Colon (tissue), 2 donors: ENCODE data around the gene SULT6B1.
"Not testable (repeated sequence)": the region's sequence is repeated elsewhere in the genome, so short reads cannot be mapped to it uniquely, and the experiment has no call there.

Experiments
- FAIRE-seq: peaks from 2 replicates; lab custom pipeline; 2012; peaks lifted over from hg19 to GRCh38; lab: Jason Lieb, UNC
- donor health status: control.
- donor health status: control.

The SULT6B1 gene

DNA sequence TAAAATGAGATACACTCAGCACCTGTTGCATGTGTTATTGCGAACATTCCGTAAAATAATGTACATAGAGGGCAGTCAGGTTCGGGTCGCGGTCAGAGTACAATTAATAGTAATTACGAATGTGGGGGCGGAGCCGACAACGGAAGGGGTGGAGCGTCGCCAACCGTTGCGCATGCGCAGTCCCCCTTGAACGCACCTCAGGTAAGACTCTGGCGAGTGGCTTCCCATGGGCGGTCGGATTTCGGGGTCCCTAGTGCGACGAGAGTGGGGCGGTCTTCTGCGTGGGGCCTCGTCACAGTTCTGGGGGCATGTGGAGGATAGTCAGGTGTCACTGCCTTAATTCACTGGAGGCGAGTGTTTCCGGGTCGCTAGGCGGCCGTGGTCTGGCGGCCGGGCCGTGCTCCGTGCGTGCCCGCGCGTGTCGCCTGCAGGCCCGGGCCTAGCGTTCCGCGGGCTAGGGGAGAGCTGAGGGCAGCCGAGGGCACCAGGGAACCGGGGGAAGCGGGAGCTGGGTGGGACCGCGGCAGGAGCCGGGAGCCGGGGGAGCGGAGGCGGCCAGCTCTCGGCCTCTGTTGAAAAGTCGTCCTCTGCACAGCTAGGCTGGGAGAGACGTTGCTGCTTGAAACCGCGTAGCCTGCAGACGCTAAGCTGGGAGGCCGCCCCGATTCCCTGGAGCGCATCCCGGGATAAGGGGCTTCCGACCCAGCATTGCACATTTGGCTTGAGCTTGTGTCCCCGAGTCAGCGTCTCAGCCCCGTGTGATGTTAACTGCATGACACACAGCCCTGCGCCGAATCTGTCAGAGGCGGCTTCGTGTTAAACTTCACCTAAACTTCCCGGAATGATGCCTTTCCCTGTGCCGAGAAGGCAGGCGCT, 8.1 kb upstream of the SULT6B1 start, which contains the start of gene CEBPZOS:
Gene CEBPZOS, plus strand, starts transcription at position 177 of the 876 bp plus-strand sequence. CDS start 3,209 bp downstream, outside the sequence.
- no peak for FAIRE-seq

DNA sequence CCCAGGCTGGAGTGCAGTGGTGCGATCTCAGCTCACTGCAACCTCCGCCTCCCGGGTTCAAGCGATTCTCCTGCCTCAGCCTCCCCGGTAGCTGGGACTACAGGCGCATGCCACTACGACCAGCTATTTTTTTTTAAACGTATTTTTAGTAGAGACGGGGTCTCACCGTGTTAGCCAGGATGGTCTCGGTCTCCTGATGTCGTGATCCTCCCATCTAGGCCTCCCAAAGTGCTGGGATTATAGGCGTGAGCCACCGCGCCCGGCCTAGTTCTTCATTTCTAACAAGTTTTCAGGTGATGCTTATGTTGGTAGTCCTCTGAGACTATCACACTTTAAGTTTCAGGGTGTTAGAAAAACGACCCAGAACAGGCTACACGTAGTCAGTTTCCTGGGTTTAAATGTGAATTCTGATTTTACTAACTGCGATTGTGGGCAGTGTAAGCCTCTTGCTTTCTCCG, 7.4 kb upstream of the SULT6B1 start:
- FAIRE-seq = not testable (repeated sequence)

- no peak for FAIRE-seq
Measured at GRCh38 chr2:37192551-37192950, 4.1 kb upstream of the SULT6B1 start.

DNA sequence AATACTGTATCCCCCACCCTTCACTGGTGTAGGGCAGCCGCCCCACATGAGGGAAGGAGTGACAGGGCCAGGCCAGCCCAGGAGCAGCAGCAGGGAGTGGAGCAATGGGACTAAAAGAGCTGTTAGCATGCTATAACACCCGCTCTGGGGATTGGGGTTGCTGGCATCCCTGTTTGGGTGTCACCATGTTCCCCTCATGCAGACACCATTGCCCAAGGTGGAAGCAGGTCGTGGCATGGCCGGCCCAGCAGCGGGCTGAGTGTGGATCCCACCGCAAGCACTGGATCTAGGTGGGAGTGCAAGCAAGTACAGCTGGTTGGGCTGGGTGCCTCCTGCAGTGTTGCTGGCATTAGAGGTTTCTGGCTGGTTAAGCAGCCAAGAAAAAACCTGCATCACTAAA, 3.3 kb upstream of the SULT6B1 start:
- FAIRE-seq = no peak

GRCh38 chr2:37191253-37191652, 2.8 kb upstream of the SULT6B1 start:
- FAIRE-seq = no peak

DNA sequence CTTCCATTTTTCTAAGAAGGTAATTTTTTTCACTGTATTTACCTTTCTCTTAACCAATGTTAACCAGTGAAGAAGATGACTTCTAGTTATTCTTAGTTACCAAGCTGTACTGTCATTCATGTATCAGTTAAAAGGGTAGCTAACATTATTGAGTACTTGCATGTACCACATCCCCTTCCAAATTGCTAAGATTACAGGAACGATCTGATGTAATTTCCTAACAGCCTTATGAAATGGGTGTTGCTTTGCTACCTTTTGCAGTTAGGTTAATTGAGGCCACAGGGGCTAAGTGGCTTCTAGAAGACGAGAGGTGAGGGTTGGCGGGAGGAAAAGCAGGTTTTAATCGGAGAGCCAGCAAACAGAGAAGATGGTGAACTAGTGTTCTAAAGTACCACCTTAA, 1.8 kb upstream of the SULT6B1 start:
- FAIRE-seq = no peak

- FAIRE-seq = no peak
Measured at GRCh38 chr2:37189452-37190153, 1.1 kb upstream of the SULT6B1 start.

GRCh38 chr2:37181726-37182684, 6.5 kb downstream of the SULT6B1 start:
- FAIRE-seq = no peak

DNA sequence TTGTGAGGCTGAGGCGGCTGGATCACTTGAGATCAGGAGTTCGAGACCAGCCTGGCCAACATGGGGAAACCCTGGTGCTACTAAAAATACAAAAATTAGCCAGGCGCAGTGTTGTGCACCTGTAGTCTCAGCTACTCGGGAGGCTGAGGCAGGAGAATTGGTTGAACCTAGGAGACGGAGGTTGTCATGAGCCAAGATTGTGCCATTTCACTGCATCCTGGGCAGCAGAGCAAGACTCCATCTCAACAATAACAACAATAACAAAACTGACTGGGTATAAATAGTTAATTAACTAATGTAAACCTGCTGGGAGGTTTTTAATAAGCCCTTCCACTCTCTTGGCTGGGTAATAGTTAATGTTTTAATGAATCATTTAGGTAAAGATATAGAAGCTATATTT, 7.8 kb downstream of the SULT6B1 start:
- no peak for FAIRE-seq

GRCh38 chr2:37180006-37180639, 8.3 kb downstream of the SULT6B1 start:
- FAIRE-seq = no peak

DNA sequence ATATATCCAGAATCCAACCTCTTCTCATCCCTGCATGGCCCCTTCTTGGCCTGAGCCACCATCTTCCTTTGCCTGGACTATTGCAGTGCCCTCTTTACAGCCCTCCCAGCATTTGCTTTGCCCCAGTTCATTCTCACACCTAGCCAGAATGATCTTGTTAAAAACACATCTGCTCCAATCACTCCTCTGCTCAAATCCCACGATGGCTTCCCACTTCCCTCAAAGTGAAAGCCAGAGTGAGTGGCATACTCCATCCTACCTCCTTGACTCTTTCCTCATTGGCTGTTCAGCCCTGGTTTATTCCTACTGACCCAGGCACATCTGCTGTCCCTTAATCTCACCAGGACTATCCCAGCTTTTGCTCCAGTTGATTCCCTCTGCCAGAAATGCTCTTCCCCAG, 14.7 kb downstream of the SULT6B1 start:
- no peak for FAIRE-seq

- no peak for FAIRE-seq
Measured at GRCh38 chr2:37171624-37171950, 16.9 kb downstream of the SULT6B1 start.

DNA sequence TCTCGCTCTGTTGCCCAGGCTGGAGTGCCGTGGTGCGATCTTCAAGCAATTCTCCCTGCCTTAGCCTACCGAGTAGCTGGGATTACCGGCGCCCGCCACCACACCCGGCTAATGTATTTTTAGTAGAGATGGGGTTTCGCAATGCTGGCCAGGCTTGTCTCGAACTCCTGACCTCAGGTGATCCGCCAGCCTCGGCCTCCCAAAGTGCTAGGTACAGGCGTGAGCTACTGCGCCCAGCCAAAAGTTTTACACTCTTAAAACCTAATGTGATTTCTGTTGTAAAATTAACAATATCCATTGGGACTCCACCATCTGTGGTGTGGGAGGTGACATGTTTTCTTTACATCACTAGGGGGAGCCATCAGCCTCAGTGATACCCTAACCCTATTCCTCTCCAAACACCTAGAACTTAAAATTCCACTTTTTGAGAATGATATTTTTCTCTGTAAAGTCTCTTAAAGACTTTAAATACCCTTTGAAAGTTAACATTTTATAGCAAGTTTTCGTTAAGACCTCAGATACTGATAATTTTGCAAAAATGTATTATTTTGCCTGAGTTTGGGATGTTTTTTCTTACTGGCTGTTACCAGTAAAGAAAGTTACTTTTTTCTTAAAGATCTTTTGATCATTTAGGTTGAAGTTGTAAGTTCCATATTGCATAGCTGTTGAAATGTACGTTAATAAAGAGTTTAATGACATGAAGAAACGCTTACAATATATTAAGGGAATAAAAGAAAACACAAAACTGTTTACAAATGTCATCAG, 20.1 kb downstream of the SULT6B1 start:
- no peak for FAIRE-seq

DNA sequence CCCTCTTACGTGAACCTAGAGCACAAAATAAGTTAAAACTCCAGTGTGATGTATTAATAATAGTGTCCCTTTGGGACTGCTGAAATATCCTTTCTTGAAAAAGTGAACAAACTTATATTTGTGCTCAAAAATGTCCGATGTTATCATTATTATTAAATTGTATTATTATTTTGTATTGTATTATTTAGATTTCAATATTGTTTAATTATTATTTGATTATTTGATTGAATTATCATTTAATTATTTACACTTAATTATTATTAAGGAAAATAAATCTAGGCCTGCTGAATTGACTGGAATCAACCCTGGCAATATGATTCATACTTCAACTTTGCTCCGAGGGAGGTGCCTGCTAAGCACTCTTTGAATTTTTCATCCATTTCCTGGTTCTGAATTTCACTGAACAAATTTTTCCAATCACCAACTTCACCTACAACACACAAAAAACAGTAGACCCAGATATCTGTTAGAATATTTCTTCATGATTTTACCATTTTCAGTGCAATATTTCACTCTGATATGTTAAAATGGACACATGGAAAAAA, 20.8 kb downstream of the SULT6B1 start:
- no peak for FAIRE-seq

GRCh38 chr2:37164757-37165156, 23.7 kb downstream of the SULT6B1 start:
- no peak for FAIRE-seq

- no peak for FAIRE-seq
Measured at GRCh38 chr2:37156857-37157714, 31.4 kb downstream of the SULT6B1 start, which contains the start of gene EIF2AK2. Gene EIF2AK2, minus strand, starts transcription at chr2:37156980. Its CDS starts 9,174 bp downstream, at chr2:37147806.

GRCh38 chr2:37156071-37156856, 32.2 kb downstream of the SULT6B1 start:
- FAIRE-seq = no peak

DNA sequence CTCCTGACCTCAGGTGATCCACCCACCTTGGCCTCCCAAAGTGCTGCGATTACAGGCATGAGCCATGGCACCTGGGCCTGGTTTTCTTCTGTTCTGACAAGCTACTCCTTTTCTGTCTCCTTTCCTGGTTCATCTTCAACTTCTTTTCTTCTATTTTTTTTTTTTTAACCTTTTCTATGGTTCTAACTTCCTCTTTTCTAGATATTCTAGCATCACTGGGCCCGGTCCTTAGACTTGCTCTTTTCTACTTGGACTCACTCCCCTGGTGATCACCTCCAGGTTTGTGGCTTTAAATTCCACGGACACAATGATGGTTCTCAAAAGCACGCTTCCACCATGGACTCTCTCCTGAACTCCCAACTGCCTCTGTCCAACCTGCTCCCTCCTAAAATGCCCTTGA, 33.7 kb downstream of the SULT6B1 start:
- no peak for FAIRE-seq

- no peak for FAIRE-seq
Measured at GRCh38 chr2:37153224-37153623, 35.2 kb downstream of the SULT6B1 start.
